ENCODE data around the gene TNFRSF12A.

The TNFRSF12A gene

GRCh38 chr16:3026609-3027488 is 6.7 kb downstream of the TNFRSF12A start:
- DNase-seq (ENCODE audit: low read depth): no peak

GRCh38 chr16:3027489-3027795 is 7.3 kb downstream of the TNFRSF12A start:
- DNase-seq (ENCODE audit: low read depth): no peak

- DNase-seq (ENCODE audit: low read depth): peak; percentile 11
Observed at GRCh38 chr16:3027983-3028715, 8.0 kb downstream of the TNFRSF12A start.

GRCh38 chr16:3028716-3029319 is 8.7 kb downstream of the TNFRSF12A start:
- no peak for DNase-seq (ENCODE audit: low read depth)

GRCh38 chr16:3029491-3030221 is 9.5 kb downstream of the TNFRSF12A start:
- DNase-seq (ENCODE audit: low read depth): no peak

- DNase-seq (ENCODE audit: low read depth): no peak
Observed at GRCh38 chr16:3030222-3031212, 10.3 kb downstream of the TNFRSF12A start.

- no peak for DNase-seq (ENCODE audit: low read depth)
Observed at GRCh38 chr16:3032624-3033023, 12.5 kb downstream of the TNFRSF12A start.

GRCh38 chr16:3035289-3035971 is 15.3 kb downstream of the TNFRSF12A start:
- no peak for DNase-seq (ENCODE audit: low read depth)

- DNase-seq (ENCODE audit: low read depth): no peak
Observed at GRCh38 chr16:3035972-3036725, 16.0 kb downstream of the TNFRSF12A start.

GRCh38 chr16:3036726-3037315 is 16.7 kb downstream of the TNFRSF12A start, which contains the start of gene BICDL2:
BICDL2 (minus strand) TSS chr16:3036944; CDS start chr16:3035496, 1,448 bp downstream.
- DNase-seq (ENCODE audit: low read depth): no peak

- DNase-seq (ENCODE audit: low read depth): no peak
Observed at GRCh38 chr16:3038256-3038655, 18.1 kb downstream of the TNFRSF12A start.

- DNase-seq (ENCODE audit: low read depth): no peak
Observed at GRCh38 chr16:3038896-3039295, 18.7 kb downstream of the TNFRSF12A start.

- no peak for DNase-seq (ENCODE audit: low read depth)
Observed at GRCh38 chr16:3042376-3042775, 22.2 kb downstream of the TNFRSF12A start.

- DNase-seq (ENCODE audit: low read depth): no peak
Observed at GRCh38 chr16:3044708-3045107, 24.5 kb downstream of the TNFRSF12A start.

- DNase-seq (ENCODE audit: low read depth): no peak
Observed at GRCh38 chr16:3045758-3046640, 25.8 kb downstream of the TNFRSF12A start, which contains the start of gene MMP25. MMP25 (plus strand) TSS chr16:3046561; CDS start chr16:3046918, 357 bp downstream.

GRCh38 chr16:3046641-3047386 is 26.6 kb downstream of the TNFRSF12A start:
- DNase-seq (ENCODE audit: low read depth): no peak

GRCh38 chr16:3047387-3047720 is 27.2 kb downstream of the TNFRSF12A start:
- DNase-seq (ENCODE audit: low read depth): no peak

Measured in stromal cell of bone marrow (primary cell).